HG03064 (cell line): ENCODE measurements around the gene KRT17.
"Not testable (repeated sequence)": the region's sequence is repeated elsewhere in the genome, so short reads cannot be mapped to it uniquely, and the experiment has no call there.

Experiments used
- ATAC-seq: cut with Tn5 transposase; IDR thresholded peaks from one replicate; pipeline ENCODE4 v1.9.1; 2021; ENCODE audit warnings: low read depth; ENCODE audit not compliant: unreplicated experiment

KRT17 gene

DNA sequence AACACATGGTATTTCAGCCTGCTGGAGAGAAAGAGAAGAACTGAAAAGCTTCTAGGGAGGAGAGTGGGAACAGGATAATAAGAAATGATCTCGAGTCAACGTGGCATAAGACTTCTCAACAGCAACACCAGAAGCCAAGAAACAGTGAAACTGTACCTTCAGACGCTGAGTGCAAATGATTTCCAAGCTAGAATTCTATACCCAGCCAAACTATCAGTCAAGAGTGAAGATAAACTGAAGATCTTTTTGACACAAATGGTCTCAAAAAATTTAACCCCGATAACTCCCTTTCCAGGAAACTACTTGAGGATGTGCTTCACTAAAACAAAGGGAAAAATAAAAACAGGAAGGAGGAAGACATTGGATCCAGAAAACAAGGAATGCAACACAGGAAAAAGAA, 17.4 kb downstream of the KRT17 start:
- ATAC-seq = not testable (repeated sequence)

DNA sequence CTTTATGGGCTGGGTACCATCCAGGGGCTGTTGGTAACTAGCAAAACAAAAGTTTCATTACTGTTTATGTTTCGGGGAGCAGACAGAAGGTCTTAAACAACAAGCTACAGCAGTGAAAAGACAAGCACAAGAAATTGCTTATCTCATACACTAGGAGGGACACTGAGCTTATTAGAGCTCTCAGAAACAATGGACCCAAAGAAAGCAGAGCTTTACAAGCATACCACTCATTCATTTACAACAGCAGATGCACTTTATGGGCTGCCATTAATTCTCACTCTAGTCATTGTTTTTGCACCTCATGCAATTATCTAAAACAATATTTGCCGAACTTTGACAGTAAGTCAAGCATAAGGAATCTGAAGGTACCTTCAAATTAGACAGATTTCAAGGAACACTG, 21.9 kb downstream of the KRT17 start:
- ATAC-seq = no peak

GRCh38 chr17:41600318-41600717, 24.1 kb downstream of the KRT17 start:
- ATAC-seq = no peak

DNA sequence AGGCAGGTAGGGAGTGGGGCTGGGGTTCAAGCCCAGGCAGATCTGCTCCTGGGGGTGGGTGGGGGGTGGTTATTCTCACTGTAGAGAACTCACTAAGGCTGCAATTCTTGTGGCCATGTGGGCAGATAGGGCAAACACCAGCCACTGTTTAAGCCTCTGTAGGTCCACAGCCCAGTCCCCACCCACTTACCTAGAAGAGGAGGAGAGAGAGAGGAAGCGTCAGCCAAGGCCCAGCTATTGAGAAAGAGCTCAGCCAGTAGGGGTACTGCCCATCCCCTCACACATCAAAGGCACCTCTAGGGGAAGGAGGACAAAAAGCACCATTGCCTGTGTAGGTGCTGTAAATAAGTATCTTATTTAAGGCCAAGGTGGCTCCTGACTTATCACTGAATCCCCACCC, 24.7 kb downstream of the KRT17 start:
- ATAC-seq = no peak

DNA sequence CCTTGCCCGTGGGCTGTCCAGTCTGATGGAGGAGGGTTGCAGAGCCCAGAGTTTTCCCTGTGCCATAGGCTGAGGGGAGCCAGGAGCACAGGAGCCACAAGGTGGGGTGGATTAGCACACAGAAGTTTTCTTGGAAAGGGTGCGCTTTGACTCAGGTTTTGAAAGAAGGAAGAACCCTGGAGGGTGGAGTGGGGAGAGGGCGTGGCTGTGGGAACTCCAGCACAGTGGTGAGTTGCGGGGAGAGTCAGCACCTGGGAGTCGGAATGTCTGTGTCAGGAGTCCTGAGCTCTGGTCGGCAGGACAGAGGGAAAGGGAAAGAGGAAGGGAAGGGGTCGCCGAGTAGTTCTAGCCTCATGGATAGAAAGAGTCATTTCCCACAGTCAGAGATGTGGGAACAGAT, 28.8 kb downstream of the KRT17 start:
- no peak for ATAC-seq

- no peak for ATAC-seq
Observed at GRCh38 chr17:41594363-41594915, 29.9 kb downstream of the KRT17 start.

DNA sequence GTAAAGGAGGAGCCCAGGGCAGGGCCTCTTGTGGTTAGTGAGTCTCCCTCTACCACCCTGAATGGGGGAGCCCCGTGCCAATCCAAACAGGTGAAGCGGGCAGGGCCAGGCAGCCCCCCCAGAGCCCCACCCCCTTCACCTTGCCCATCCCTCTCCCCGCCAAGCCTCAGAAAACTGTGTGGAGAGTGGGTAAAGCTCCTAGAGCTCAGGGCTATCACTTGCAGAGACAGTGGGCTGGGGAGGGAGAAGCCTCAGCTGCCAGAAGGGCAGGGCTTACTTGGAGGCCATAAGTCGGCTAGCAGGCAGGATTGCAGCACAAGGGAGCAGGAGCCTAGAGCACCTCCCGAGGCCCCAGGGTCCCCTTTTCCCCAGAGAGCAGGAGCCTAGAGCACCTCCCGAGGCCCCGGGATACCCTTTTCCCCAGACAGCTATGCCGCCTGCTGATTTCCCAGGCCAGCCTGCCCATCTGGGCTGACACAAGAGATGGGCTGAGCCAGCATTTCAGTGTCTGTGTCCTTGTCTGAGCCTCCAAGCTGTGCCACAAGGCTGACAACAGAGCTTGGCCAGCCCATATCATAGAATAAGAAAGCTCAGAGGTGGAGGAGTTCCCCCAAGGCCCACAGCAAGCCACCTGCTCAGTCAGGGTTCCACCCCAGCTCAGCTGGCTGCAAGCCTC, 30.9 kb downstream of the KRT17 start:
- no peak for ATAC-seq

GRCh38 chr17:41592601-41593305, 31.6 kb downstream of the KRT17 start:
- ATAC-seq = no peak

DNA sequence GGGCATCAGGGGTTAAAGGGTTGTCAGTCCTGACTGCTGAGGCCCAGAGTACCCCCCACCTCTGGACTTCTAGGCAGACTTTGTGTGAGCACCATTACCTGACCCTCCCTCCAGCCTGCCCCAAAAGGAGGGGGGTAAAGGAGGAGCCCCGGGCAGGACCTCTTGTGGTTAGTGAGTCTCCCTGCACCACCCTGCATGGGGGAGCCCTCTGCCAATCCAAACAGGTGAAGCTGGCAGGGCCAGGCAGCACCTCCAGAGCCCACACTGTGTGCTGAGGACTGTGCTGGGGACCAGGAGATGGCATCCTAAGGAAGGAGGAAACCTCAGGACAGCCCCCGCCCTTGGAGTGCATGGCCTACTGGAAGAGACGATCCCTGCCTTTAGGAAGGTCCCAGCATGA, 35.1 kb downstream of the KRT17 start:
- ATAC-seq = no peak

DNA sequence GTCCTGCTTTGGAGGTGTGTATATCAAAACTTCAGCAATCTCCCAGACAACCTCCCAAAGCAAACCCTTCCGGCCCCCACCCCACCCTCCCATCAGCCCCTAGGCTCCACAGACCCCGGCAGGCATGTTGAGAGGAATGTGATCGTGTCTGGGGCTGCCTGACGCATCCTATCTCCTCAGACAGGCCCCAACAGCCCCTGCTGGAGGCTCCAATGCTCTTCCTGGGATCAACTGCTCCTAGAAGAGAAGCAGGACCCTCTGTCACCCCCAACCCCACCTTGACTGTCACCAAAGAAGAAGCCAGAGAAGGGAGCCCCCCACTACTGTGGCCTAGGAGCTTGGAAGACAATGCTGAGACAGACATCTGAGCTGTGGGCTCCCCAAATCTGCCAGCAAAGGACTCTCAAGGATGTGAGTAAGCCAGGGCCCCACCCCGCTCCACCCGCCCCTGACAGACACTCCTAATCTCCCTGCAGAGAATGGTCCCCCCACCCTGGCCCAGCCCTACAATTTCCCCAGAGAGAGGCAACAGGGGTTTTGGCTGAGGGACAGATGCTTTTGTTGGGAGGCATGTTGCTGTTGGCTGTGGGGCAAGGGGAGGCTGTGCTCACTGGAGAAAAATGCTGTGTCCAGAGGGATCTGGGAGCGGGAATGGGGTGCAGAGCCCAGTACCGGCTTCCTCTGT, 36.1 kb downstream of the KRT17 start:
- no peak for ATAC-seq

DNA sequence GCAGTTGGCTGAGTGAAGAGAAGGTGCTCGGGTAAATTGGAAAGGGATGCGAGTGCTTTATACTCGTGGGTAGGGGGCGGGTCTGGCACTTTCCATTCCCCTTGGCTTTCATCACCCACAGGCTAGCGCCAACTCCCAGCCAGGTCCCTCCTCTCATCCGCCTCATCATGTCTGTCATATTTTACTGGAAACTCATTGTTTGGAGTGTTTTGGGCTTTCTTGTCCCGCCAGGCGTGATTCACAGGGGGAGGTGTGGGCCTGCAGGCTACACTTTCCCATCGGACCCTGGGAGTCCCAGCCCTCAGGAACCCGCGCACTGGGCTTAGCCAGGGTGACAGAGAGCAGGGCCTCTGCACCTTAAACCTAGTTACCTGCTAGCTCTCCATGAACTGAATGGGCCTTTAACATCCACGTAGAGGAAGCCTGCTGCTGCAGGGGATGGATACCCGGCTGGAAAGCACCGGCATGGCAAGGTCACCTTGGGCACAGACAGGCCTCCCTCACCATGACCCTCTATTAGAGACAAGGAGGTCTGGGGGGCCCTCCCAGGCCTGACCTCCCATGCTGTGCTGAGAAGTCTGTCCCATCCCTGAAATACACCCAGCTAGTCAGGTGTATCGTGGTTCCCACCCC, 37.4 kb downstream of the KRT17 start, which contains the start of gene KRT14:
Gene KRT14 (minus strand): TSS at position 33 of the 633 bp plus-strand sequence. CDS start 61 bp downstream, outside the sequence.
- ATAC-seq = no peak

- no peak for ATAC-seq
Observed at GRCh38 chr17:41585301-41586056, 38.9 kb downstream of the KRT17 start.

- ATAC-seq = not testable (repeated sequence)
Observed at GRCh38 chr17:41584331-41584927, 39.9 kb downstream of the KRT17 start.

DNA sequence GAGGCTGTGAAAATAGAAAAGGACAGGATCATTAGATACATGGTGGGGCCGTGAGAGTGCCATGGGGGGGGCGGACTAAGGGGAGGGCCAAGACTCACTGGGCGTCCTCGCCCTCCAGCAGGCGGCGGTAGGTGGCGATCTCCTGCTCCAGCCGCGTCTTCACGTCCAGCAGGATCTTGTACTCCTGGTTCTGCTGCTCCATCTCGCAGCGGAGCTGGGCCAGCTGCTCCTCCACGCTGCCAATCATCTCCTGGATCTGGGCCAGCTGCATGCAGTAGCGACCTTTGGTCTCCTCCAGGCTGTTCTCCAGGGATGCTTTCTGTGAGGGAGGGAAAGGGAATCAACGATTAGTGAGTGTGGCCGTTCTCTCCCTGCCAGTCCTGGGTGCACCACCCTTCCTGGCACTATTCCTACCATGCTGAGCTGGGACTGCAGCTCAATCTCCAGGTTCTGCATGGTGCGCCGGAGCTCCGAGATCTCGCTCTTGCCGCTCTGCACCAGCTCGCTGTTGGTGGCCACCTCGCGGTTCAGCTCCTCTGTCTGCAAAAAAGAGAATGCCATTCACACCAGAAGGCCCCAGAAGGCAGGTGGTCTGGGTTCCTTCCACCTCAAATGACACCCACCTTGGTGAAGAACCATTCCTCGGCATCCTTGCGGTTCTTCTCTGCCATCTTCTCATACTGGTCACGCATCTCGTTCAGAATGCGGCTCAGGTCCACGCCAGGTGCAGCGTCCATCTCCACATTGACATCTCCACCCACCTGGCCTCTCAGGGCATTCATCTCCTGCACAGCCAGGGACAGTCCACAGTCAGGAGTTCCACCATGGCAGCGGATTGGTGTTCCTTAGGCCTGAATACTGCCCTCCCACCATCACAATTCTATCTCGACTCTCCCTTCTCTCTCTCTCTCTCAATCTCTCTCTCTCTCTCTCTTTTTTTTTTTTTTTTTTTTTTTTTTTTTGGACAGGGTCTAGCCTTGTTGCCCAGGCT, 40.9 kb downstream of the KRT17 start:
- ATAC-seq = no peak

- ATAC-seq = not testable (repeated sequence)
Observed at GRCh38 chr17:41582061-41582968, 42.1 kb downstream of the KRT17 start.

DNA sequence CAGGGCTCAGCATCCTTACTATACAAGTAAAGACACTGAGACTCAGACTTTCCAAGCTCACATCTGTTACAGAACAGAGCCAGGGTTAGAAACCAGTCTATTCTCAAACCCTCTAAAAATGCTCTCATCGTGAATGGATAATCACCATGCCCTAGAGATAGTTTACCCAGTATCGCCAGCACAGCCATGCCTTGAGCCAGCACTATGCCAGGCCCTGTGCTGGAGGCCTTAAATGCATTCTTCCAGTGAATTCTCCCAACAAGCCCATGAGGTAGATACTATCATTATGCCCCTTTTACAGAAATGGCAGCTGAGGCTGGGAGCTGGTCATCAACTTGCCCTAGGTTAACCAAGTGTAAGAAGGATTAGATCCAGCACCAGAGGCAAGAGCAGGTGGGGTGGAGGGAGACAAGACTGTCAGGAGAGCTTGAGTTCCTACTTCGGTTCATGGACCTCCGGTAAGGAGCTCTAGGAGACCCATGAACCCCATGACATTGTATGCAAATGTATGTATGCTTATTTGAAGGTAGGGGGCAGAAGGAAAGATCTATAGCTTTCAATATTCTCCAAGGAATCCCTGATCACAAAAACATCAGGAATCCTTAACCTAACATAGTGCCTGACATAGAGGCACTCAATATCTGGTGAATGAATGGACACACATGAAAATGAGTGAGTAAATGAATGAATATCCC, 42.9 kb downstream of the KRT17 start:
- ATAC-seq = no peak
